HL-60/S4 treated with retinoic acid at 250 ng/mL for 4 days and 3 days (cell line): ENCODE results near the gene SPDYE8.
"Not testable (repeated sequence)": the region's sequence is repeated elsewhere in the genome, so short reads cannot be mapped to it uniquely, and the experiment has no call there.

ENCODE experiments used
- in situ Hi-C: fragments of 300-500 bp; cut with MboI; formaldehyde crosslinking; loops from 2 replicates; pipeline ENCODE4 v1.7.0; 2022; ENCODE audit warnings: low sequenced_read_pairs

Gene SPDYE8, protein sequence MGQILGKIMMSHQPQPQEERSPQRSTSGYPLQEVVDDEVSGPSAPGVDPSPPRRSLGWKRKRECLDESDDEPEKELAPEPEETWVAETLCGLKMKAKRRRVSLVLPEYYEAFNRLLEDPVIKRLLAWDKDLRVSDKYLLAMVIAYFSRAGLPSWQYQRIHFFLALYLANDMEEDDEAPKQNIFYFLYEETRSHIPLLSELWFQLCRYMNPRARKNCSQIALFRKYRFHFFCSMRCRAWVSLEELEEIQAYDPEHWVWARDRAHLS

DNA sequence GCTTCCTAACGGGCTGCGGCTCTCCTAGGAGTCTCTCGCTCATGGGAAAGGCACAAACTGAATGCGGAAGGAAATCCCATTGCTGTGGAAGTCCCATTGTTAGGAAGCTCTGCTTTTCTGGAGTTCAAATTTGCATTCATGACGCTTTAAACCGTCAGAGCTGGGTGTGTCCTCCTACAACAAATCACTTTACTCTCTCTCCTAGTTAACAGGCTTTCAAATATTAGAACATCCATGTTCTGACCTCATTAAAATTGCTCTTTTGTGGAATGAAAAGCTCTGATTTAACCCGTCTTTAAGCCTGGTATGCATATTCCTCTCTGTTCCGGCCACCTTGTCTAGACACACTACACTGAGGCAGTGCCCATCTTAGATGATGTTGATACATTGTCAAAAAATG, at the start of gene SPDYE8:
Gene SPDYE8, minus strand, starts transcription at position 101 of the 400 bp plus-strand sequence. CDS start 1,800 bp downstream, outside the sequence.
- in situ Hi-C loops, result not testable (repeated sequence)

DNA sequence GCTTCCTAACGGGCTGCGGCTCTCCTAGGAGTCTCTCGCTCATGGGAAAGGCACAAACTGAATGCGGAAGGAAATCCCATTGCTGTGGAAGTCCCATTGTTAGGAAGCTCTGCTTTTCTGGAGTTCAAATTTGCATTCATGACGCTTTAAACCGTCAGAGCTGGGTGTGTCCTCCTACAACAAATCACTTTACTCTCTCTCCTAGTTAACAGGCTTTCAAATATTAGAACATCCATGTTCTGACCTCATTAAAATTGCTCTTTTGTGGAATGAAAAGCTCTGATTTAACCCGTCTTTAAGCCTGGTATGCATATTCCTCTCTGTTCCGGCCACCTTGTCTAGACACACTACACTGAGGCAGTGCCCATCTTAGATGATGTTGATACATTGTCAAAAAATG, 28.2 kb upstream of the SPDYE8 start, which contains the start of gene SPDYE11:
Gene SPDYE11, minus strand, starts transcription at position 101 of the 400 bp plus-strand sequence. CDS start 1,800 bp downstream, outside the sequence.
- in situ Hi-C loops, result not testable (repeated sequence)

DNA sequence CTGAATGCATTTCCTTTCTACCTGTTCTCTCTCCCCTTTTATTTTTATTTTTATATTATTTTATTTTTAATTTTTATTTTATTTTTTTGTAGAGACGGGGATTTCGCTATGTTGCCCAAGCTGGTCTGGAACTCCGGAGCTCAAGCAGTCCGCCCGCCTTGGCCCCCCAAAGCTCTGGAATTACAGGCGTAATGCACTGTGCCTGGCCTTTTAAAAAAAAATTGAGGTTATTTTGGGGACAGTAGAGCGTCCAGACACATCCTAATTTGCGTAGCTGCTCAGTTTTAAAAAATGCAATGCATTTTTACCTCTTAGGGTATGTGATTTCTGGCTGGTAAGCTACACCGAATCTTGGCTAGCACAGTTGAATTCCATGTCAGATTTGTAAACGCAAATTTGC, 23.1 kb downstream of the SPDYE8 start:
- in situ Hi-C loops, result not testable (repeated sequence)

DNA sequence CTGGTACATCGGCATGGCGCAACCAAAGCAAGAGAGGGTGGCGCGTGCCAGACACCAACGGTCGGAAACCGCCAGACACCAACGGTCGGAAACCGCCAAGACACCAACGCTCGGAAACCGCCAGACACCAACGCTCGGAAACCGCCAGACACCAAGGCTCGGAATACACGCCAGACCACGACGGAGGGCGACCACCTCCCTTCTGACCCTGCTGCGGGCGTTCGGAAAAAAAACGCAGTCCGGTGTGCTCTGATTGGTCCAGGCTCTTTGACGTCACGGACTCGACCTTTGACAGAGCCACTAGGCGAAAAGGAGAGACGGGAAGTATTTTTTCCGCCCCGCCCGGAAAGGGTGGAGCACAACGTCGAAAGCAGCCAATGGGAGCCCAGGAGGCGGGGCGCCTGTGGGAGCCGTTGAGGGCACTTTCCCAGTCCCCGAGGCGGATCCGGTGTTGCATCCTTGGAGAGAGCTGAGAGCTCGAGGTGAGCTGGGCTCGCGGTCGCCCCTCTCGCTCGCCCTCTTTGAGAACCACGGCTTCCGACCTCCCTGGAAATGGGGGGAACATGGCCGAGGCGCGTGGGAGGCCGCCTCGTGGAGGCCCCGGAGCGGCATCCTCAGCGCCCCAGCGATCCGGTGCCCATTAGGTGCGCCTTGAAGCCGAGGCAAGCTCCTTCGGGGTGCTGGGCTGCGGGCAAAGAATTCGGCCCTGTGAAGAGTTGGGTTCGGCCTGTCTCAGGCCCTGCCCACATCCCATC, 23.7 kb downstream of the SPDYE8 start:
- in situ Hi-C loops, result not testable (repeated sequence)

DNA sequence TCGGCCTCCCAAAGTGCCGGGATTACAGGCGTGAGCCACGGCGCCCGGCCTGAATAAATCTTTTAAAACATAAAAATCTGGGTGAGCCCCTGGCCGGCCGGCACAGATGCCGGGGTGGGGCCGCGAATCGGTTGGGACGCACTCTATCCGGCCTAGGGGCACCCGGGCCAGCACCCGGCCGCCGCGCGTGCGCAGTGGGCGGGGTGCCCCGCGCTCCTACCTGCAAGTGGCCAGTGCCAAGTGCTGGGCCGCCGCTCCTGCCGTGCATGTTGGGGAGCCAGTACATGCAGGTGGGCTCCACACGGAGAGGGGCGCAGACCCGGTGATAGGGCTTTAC, 24.2 kb downstream of the SPDYE8 start:
- in situ Hi-C loops, result not testable (repeated sequence)

DNA sequence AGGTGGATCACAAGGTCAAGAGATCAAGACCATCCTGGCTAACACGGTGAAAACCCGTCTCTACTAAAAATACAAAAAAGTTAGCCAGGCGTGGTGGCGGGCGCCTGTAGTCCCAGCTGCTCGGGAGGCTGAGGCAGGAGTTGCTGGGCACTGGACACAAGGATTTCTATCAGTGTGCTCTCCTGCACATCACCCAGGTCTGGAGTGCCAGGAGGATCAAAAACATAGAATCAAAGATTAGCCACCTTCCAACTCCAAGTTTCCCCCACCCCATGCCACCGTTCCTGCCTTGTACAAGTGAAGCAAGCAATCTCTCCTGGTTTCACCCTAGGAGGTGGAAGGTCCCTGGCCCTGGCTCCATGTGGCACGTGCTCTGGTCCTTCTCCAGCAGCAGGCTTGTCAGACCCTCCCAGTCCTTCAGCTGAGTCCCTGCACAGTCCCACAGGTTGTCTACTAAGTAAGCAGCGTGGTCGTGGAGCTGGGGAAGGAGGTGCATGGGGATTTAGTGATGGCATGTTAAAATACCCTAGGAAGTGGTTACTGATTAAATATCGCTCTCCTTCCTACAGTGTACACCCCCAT, 31.6 kb downstream of the SPDYE8 start:
- in situ Hi-C loops, result not testable (repeated sequence)

DNA sequence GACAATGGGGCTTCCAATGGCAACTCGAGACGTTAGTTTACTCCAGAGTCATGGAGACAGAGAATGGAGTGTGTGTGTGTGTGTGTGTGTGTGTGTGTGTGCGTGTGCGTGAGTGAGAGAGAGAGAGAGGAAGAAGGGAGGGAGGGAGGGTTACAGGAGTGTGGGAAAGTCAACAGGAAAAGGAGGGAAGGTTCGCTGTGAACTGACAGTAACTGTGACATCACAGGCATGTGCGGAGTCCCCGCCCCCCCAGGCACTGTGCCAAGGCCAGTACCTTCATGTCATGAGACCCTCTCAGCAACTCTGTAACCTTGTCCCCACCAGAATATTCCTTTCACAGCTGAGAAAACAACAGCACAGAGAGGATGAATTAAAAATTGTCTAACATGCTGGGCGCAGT, 32.1 kb downstream of the SPDYE8 start:
- in situ Hi-C loops, result not testable (repeated sequence)

DNA sequence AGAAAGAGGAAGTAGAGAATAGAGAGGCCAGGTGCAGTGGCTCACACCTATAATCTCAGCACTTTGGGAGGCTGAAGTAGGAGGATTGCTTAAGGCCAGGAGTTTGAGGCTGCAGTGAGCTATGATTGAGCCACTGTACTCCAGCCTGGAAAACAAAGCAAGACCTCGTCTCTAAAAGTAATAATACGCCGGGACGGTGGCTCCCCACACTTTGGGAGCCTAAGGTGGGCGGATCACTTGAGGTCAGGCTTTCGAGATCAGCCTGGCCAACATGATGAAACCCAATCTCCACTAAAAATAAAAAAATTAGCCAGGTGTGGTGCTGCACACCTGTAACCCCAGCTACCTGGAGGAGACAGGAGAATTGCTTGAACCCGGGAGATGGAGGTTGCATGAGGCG, 34.1 kb downstream of the SPDYE8 start:
- in situ Hi-C loops, result not testable (repeated sequence)

DNA sequence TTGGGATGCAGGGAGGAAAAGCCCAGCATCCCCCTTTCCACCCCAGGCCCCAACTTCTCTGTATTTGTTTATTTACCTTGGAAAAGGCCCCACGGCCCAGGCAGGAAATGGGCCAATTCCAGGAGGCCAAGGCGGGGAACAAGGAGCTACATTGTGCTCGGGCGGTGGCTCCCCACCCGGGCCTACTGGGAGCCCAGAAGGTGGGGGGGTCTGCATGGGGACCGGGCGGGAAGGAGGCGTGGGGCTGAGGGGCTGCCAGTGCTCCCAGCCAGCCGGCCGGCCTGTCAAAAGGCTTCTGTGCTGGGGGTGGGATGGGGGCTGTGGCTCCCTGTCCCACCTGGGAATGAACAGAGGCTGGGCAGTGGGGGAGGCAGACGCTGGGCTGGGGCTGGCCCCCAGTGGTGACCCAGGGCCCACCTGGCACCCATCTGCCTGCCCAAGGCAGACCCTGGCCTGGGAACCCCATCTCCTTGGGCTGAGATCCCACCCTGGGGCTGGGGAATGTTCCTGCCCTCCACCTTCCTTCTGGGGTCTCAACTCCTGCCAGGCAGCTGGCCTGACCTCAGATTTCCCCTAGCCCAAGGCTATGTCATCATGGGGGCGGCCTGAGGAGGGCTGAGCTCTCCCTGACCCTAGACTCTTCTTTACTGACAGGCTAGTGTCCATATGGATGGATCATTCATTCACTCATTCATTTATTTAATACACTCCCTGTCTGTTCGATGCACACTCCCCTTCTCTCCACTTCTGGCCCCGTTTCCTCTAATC, 39.2 kb downstream of the SPDYE8 start:
- in situ Hi-C loops, result not testable (repeated sequence)

DNA sequence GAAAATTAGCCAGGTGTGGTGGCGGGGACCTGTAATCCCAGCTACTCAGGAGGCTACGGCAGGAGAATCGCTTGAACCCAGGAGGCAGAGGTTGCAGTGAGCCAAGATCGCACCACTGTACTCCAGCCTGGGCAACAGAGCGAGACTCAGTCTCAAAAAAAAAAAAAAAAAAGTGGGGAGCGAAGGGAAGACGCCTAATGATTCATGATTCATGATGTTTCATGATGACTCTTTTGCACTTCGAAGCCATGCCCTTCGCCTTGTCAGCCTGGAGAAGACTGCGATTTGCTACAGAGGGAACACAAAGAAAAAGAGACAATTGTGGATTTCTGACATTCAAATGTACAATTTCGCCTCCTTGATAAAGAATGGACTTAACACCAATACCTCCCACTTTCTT, 47.5 kb downstream of the SPDYE8 start:
- in situ Hi-C loops, result not testable (repeated sequence)

DNA sequence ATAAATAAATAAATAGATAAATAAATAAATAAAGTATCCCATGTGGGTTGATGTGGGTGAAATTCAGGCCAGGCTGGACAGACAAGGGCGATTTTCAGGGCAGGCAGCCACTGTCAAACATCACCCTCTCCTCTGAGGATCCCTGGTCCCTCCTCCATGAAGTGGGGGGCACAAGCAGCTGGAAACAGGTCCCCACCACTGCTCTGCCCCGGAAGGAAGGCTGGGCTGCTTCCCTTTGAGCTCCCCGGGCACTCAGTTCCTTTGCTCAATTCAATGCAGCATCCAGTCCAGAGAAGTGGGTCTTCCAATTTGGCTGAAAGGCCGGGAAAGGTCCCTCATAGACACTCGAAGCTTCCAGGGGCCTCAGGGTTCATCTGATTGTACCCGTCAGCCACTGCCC, 49.2 kb downstream of the SPDYE8 start:
- in situ Hi-C loops, result not testable (repeated sequence)

DNA sequence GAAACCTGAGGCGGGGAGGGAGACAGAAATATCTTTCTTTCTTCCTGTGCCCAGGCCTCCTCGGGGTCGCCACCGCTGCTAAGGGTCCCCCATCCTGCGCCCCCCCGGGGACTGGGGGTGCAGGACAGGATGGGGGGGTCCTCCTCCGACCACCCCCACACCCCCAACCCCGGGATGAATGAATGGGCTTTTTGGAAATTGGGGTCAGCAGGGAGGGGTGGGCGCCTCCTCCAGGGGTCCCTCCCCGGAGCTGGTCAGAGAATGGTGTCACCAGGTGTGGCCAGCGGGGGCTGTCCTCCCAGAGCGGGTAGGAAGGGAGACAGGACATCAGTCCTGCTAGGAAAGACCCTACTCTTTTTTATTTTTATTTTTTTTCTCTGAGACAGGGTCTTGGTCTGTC, 53.1 kb downstream of the SPDYE8 start:
- in situ Hi-C loops, result not testable (repeated sequence)

DNA sequence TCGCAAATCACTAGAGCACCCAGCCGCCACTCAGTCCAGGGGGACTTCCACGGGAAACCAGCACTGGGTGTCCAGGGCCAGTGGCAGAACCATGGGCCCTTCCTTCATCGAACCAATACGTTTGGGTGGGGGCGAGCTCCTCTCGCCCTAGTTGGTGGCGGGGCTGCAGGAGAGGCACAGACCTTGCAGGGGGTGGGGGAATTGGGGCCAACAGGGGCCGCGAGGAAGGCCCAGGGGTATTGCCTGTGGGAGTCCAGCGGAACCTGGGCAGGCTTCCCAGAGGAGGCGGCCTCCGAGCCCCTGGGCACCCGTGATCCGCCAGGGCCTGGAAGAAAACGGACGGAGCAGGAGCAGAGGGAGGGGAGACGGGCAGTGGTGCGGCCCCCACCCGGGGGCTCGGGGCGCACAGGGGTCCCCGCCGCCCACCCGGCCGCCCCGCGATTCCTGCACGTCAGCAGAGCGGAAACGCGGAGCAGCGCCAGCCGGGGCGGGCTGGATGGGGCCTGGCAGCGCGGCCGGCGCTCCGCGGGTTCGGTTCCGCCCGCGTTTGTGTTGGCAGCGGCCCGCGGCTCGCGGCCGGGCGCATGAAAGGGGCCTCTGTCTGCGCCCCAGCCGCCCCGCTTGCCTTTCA, 53.8 kb downstream of the SPDYE8 start:
- in situ Hi-C loops, result not testable (repeated sequence)

DNA sequence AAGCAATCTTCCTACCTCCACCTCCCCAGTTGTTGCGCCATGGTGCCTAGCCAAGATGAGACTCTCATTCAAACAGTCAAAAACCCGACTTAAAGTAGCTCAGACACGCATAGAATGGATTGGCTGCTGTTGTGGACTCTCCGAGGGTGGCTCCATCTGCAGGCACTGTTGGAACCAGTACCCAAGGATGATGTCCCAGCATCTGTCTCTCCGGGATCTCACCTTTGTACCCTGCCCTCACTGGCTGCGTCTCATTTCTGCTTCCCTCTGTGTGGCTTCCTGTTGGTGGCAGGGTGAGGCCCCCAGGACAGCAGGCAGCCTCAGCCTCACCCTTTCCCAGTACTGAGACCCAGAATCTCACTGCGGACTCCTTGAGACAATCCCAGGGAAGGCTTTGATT, 54.8 kb downstream of the SPDYE8 start:
- in situ Hi-C loops, result not testable (repeated sequence)

DNA sequence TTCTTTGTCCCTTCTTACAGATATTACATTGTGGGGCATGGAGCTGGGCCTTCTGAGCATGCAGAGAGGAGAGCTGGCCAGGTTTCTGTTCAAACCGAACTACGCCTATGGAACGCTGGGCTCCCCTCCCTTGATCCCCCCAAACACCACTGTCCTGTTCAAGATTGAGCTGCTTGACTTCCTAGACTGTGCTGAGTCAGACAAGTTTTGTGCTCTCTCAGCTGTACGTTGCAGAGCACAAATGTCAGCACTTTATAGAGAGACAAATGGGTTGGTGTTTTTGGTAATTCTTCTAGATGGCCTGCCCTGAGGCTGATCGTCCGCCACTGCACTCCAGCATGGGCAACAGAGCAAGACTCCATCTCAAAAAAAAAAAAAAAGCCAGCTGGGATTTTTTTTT, 58.1 kb downstream of the SPDYE8 start:
- in situ Hi-C loops, result not testable (repeated sequence)
